NT2/D1 (cell line): ENCODE measurements around the gene REEP6.
"Not testable (repeated sequence)": the region's sequence is repeated elsewhere in the genome, so short reads cannot be mapped to it uniquely, and the experiment has no call there.

ENCODE experiments used
- DNase-seq: peaks from one replicate; pipeline ENCODE4 v3.0.0-alpha.2; 2011; ENCODE audit warnings: low read depth, low spot score
- H3K27me3 ChIP-seq: 2 replicates; pipeline ENCODE4 v1.6.0; 2011; ENCODE audit warnings: mild to moderate bottlenecking; ENCODE audit not compliant: insufficient read length, insufficient read depth
- H3K36me3 ChIP-seq: 2 replicates; pipeline ENCODE4 v1.6.1; 2011; ENCODE audit warnings: mild to moderate bottlenecking, low read length, mixed read lengths; ENCODE audit not compliant: insufficient read depth, insufficient read length
- H3K4me1 ChIP-seq: 2 replicates; pipeline ENCODE4 v1.5.1; 2011; ENCODE audit not compliant: insufficient read depth, insufficient read length
- H3K4me3 ChIP-seq: 2 replicates; pipeline ENCODE4 v1.5.1; 2011; ENCODE audit warnings: low read depth; ENCODE audit not compliant: insufficient read length
- H3K9ac ChIP-seq: 2 replicates; pipeline ENCODE4 v1.6.0; 2011; ENCODE audit warnings: low read depth; ENCODE audit not compliant: insufficient read length
- H3K9me3 ChIP-seq: 2 replicates; pipeline ENCODE4 v1.5.1; 2011; ENCODE audit warnings: mild to moderate bottlenecking, low read length; ENCODE audit not compliant: insufficient read depth
- SUZ12 ChIP-seq: IDR thresholded peaks from 2 replicates; pipeline ENCODE4 v1.6.1; 2011; ENCODE audit not compliant: insufficient read length, insufficient read depth; ENCODE audit errors: extremely low read depth
- YY1 ChIP-seq: IDR thresholded peaks from 2 replicates; pipeline ENCODE4 v1.6.1; 2011; ENCODE audit not compliant: insufficient read length, insufficient read depth
- ZNF274 ChIP-seq: IDR thresholded peaks from 2 replicates; pipeline ENCODE4 v1.6.1; 2011; ENCODE audit warnings: mild to moderate bottlenecking, low read depth, low read length

Gene REEP6

GRCh38 chr19:1533510-1534150, 42.6 kb downstream of the REEP6 start:
- Histone ChIP-seq H3K36me3 (no peaks in the 10 kb centered on the region), H3K27me3 (no peaks in the 10 kb centered on the region), H3K9ac (no peak overlapping the region), H3K9me3 (no peaks in the 10 kb centered on the region), H3K4me1 (peaks cover under 1% of the 10 kb centered on the region), H3K4me3 (no peak overlapping the region)
- TF ChIP-seq SUZ12 (no peak), ZNF274 (no peak), YY1 (no peak)
- no peak for DNase-seq

GRCh38 chr19:1534972-1535371, 44.0 kb downstream of the REEP6 start:
- Histone ChIP-seq H3K36me3 (no peaks in the 10 kb centered on the region), H3K4me1 (peaks cover 4% of the 10 kb centered on the region), H3K9ac (no peak overlapping the region), H3K4me3 (no peak overlapping the region), H3K9me3 (no peaks in the 10 kb centered on the region), H3K27me3 (no peaks in the 10 kb centered on the region)
- DNase-seq: no peak
- TF ChIP-seq ZNF274 (no peak), YY1 (no peak), SUZ12 (no peak)

- H3K9ac ChIP-seq, H3K4me3 ChIP-seq, H3K9me3 ChIP-seq, DNase-seq, H3K36me3 ChIP-seq, H3K4me1 ChIP-seq, H3K27me3 ChIP-seq: not testable (repeated sequence)
Measured at GRCh38 chr19:1535699-1536098, 44.7 kb downstream of the REEP6 start.

- no peak for TF ChIP-seq YY1
- no peak for TF ChIP-seq SUZ12
- TF ChIP-seq ZNF274: no peak
- H3K36me3 ChIP-seq: no peaks in the 10 kb centered on the region
- peaks cover 4% of the 10 kb centered on the region for H3K4me1 ChIP-seq
- H3K27me3 ChIP-seq: no peaks in the 10 kb centered on the region
- no peak for DNase-seq
- H3K9ac ChIP-seq: no peak overlapping the region
- no peaks in the 10 kb centered on the region for H3K9me3 ChIP-seq
- H3K4me3 ChIP-seq: no peak overlapping the region
Measured at GRCh38 chr19:1538978-1539377, 48.0 kb downstream of the REEP6 start.

- H3K36me3 ChIP-seq: not testable (repeated sequence)
Measured at GRCh38 chr19:1539749-1540148, 48.8 kb downstream of the REEP6 start.

GRCh38 chr19:1540365-1540925, 49.5 kb downstream of the REEP6 start:
- Histone ChIP-seq H3K27me3 (peaks cover under 1% of the 10 kb centered on the region), H3K36me3 (no peaks in the 10 kb centered on the region)
- no peak for DNase-seq

More at GRCh38 chr19:1539749-1540148, 48.8 kb downstream of the REEP6 start:
- not testable (repeated sequence) for H3K4me3 ChIP-seq, H3K27me3 ChIP-seq, H3K9me3 ChIP-seq, H3K4me1 ChIP-seq, H3K9ac ChIP-seq, DNase-seq

More at GRCh38 chr19:1540365-1540925, 49.5 kb downstream of the REEP6 start:
- Histone ChIP-seq H3K4me1 (peaks cover 4% of the 10 kb centered on the region), H3K9ac (no peak overlapping the region), H3K9me3 (no peaks in the 10 kb centered on the region), H3K4me3 (no peak overlapping the region)
- TF ChIP-seq YY1 (no peak), ZNF274 (no peak), SUZ12 (no peak)
